HepG2 (cell line): Measurements from ENCODE around the gene GDPD1. TPM values are rescaled to one million over a fixed set of nuclear protein-coding genes. Genes with fewer than 3 reads are reported as not detected.

Experiments used
- ATAC-seq: fragments of 200-7000 bp; cut with Tn5 transposase; 3 replicates; pipeline ENCODE4 v1.9.1; 2020; ENCODE audit warnings: mild to moderate bottlenecking, moderate library complexity
- BruUV-seq: library from RNA; stranded (reverse); fragments of 400-500 nt; replicated peaks from 2 replicates; lab custom pipeline; 2021; lab: Mats Ljungman, UMichigan
- CTCF ChIA-PET: fragments of 300-600 bp; formaldehyde crosslinking; extraction: SDS; loops from one replicate; lab custom pipeline; 2021; ENCODE audit warnings: low total read pairs, inconsistent platforms, low intra/inter-chr PET ratio; lab: Yijun Ruan, JAX
- POLR2A ChIA-PET: fragments of 350-600 bp; sonication (Branson Sonifier 250); formaldehyde crosslinking; loops from one replicate; lab custom pipeline; 2020; ENCODE audit warnings: antibody characterized with exemption, inconsistent platforms; lab: Yijun Ruan, JAX
- DNase-seq: peaks from one replicate; pipeline ENCODE4 v3.0.0-alpha.2; 2015; ENCODE audit warnings: low spot score
- FAIRE-seq: peaks from 3 replicates; lab custom pipeline; 2011; peaks lifted over from hg19 to GRCh38; lab: Jason Lieb, UNC
- H2AFZ ChIP-seq: one replicate; pipeline ENCODE4 v1.6.1; 2011; ENCODE audit warnings: low read length, inconsistent platforms
- H3K27ac ChIP-seq: fragments of 300-600 bp; 3 replicates; pipeline ENCODE4 v1.8.0; 2011; ENCODE audit warnings: mixed run types, mild to moderate bottlenecking, mixed read lengths, low read length, inconsistent platforms; ENCODE audit not compliant: insufficient read depth; ENCODE audit errors: extremely low read length
- H3K27me3 ChIP-seq, 2 experiments: fragments of 200-600 bp in 1 of 2; 2 replicates in 1 of 2; 3 replicates in 1 of 2; pipeline versions ENCODE4 v1.6.0 to v1.8.0; 2011; ENCODE audit warnings: low read length in 2 of 2, mild to moderate bottlenecking in 2 of 2, moderate library complexity in 2 of 2, inconsistent platforms in 1 of 2; ENCODE audit not compliant: insufficient read depth in 2 of 2, control insufficient read depth in 1 of 2
- H3K36me3 ChIP-seq, 2 experiments: fragments of 200-600 bp in 1 of 2; replicated peaks in 1 of 2; 2 replicates in 1 of 2; 3 replicates in 1 of 2; pipeline versions ENCODE4 v1.5.1 to v1.8.0; 2011; ENCODE audit warnings: low read length in 2 of 2, inconsistent platforms in 1 of 2; ENCODE audit not compliant: insufficient read depth in 2 of 2, control insufficient read depth in 1 of 2
- H3K4me1 ChIP-seq: 2 replicates; pipeline ENCODE4 v1.5.1; 2012; ENCODE audit warnings: low read length, inconsistent platforms; ENCODE audit not compliant: insufficient read depth
- H3K4me2 ChIP-seq: 2 replicates; pipeline ENCODE4 v1.6.0; 2011; ENCODE audit warnings: low read depth, low read length, inconsistent platforms
- H3K4me3 ChIP-seq, 3 experiments: fragments of 200-600 bp in 1 of 3; sonication (generic), shearing (Covaris generic) in 1 of 3; replicated peaks in 1 of 3; 2 replicates each; pipeline ENCODE4 v1.5.1; 2011 to 2016; ENCODE audit warnings: low read length in 3 of 3, inconsistent platforms in 2 of 3, low read depth in 2 of 3, mild to moderate bottlenecking in 2 of 3, control low read depth in 1 of 3, mixed read lengths in 1 of 3; ENCODE audit not compliant: insufficient read depth in 1 of 3
- H3K79me2 ChIP-seq: one replicate; pipeline ENCODE4 v1.6.1; 2011; ENCODE audit warnings: low read length, inconsistent platforms; ENCODE audit not compliant: insufficient read depth
- H3K9ac ChIP-seq: 2 replicates; pipeline ENCODE4 v1.6.0; 2011; ENCODE audit warnings: mild to moderate bottlenecking, low read depth, low read length, inconsistent platforms; ENCODE audit not compliant: insufficient read depth
- H3K9me3 ChIP-seq: 2 replicates; pipeline ENCODE4 v1.5.1; 2012; ENCODE audit warnings: mild to moderate bottlenecking, low read length
- H4K20me1 ChIP-seq: 2 replicates; pipeline ENCODE4 v1.6.0; 2011; ENCODE audit warnings: inconsistent platforms, mild to moderate bottlenecking, low read length, moderate library complexity; ENCODE audit not compliant: insufficient read depth
- HNRNPLL ChIP-seq: fragments of 200-400 bp; formaldehyde crosslinking; IDR thresholded peaks from 2 replicates; pipeline ENCODE4 v1.6.1; 2017; ENCODE audit warnings: mild to moderate bottlenecking, low read depth, low read length; ENCODE audit not compliant: poor library complexity, severe bottlenecking
- SMAD1 ChIP-seq: sonication (generic); formaldehyde crosslinking; IDR thresholded peaks from 2 replicates; pipeline ENCODE4 v1.4.0; 2020; ENCODE audit warnings: missing genetic modification reagents, low read depth, mild to moderate bottlenecking, borderline replicate concordance
- TP53 ChIP-seq: sonication (generic); formaldehyde crosslinking; conservative IDR thresholded peaks from 2 replicates; pipeline ENCODE4 v1.4.0; 2020; ENCODE audit warnings: missing genetic modification reagents
- ZNF619 ChIP-seq: sonication (generic); formaldehyde crosslinking; IDR thresholded peaks from 2 replicates; pipeline ENCODE4 v1.4.0; 2020; ENCODE audit warnings: mild to moderate bottlenecking, missing genetic modification reagents
- WGBS: methylation state at CpG from one replicate; pipeline ENCODE4 v1.1.6; 2017; ENCODE audit warnings: low lambda C conversion rate; 5-methylcytosine and 5-hydroxymethylcytosine counted together
- in situ Hi-C: cut with HindIII; loops from 2 replicates; pipeline ENCODE4 v1.10.0; 2017; ENCODE audit warnings: low pct_unique_long_range_greater_than_20kb; ENCODE audit not compliant: extremely low pct_ligation_motif_present
- intact Hi-C: fragments of 100-400 bp; cut with micrococcal nuclease; formaldehyde crosslinking; loops from one replicate; pipeline ENCODE4 v1.10.0; 2022; ENCODE audit not compliant: unreplicated experiment
- polyA plus RNA-seq, 8 experiments: library from polyadenylated mRNA; depleted of rRNA in 3 of 8; stranded (reverse) in 7 of 8; unstranded in 1 of 8; fragments of >200 nt; fragmentation: Illumina TruSeq in 4 of 8; extraction: Trizol in 4 of 8; gene quantifications; 2 replicates each; pipeline versions ENCODE4 v1.2.1 to v1.2.3, GENCODE V29; 2011 to 2016; ENCODE audit warnings: low read depth in 4 of 8, missing spikeins in 1 of 8, mixed read lengths in 1 of 8; ENCODE audit not compliant: insufficient read depth in 1 of 8
- total RNA-seq, 5 experiments: library from RNA; depleted of rRNA; stranded (reverse); fragments of >200 nt; fragmentation: Illumina TruSeq; extraction: Trizol; gene quantifications; 2 replicates each; pipeline ENCODE4 v1.2.3, GENCODE V29; 2016; ENCODE audit warnings: low read depth in 1 of 5
- TF ChIP-seq, protein P1 (sequence below), 2 experiments: sonication (generic) in 1 of 2; formaldehyde crosslinking in 1 of 2; IDR thresholded peaks; 2 replicates each; pipeline versions ENCODE4 v1.4.0 to v1.6.1; 2016 to 2020; ENCODE audit warnings: borderline replicate concordance in 1 of 2, low read depth in 1 of 2, mild to moderate bottlenecking in 1 of 2, missing genetic modification reagents in 1 of 2
- TF ChIP-seq, protein P2 (sequence below), 2 experiments: fragments of 450-650 bp in 1 of 2; sonication (generic) in 1 of 2; formaldehyde crosslinking in 1 of 2; IDR thresholded peaks; 2 replicates each; pipeline versions ENCODE4 v1.6.1 to v1.8.0; 2016 to 2022; ENCODE audit warnings: antibody characterized with exemption in 1 of 2, mild to moderate bottlenecking in 1 of 2, missing genetic modification reagents in 1 of 2
- TF ChIP-seq, protein P3 (sequence below): sonication (generic); formaldehyde crosslinking; IDR thresholded peaks from 2 replicates; pipeline ENCODE4 v1.4.0; 2020; ENCODE audit warnings: missing genetic modification reagents

GDPD1 gene
- total and polyA plus RNA-seq, 2 of the 13 experiments (the other 11 are each of a cell fraction or from before 2014, with no cell fraction given), result 6.0 to 7.7 TPM

DNA sequence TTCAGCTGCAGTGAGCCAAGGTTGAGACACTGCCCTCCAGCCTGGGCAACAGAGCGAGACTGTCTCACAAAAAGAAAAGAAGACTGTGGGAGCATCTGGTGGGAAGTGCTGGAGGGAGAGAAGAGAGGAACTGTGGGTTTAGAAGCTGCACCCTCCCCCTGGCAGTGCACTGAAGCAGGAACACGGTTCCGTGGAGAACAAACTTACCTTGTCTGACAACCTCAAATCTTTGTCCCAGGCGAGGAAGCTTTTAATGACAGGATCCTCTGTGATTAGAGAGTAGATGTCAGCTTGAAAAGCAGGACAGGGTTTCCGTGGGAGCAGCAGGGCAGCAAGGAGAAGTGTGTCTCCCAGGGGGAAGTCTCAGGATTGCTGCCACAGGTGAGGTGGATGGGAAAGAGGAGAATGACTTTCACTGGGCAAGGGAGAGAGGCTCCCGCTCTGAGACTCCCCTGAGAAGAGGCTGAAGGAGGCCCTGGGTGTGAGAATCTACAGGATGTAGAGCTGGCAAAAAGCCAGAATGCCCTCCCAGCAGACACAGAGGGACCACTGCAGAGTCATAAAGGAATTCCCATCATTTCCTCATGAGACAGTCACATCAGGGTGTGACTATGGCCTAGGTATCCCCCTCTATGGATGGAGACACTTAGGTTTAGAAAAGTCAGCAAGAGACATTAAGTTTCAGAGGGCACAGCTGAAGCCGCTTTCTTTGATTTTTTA is 41.9 kb upstream of the GDPD1 start:
- POLR2A ChIA-PET, result no interaction called here
- Histone ChIP-seq H3K4me3 (no peak overlapping the region), H3K9me3 (no peaks in the 10 kb centered on the region), H3K27me3 (no peaks in the 10 kb centered on the region), H4K20me1 (no peaks in the 10 kb centered on the region), H3K79me2 (no peaks in the 10 kb centered on the region), H3K9ac (no peak overlapping the region), H3K4me1 (no peaks in the 10 kb centered on the region), H3K36me3 (peaks cover 14 to 52% of the 10 kb centered on the region in 2 experiments; a peak in 4 of 5 replicates), H2AFZ (no peak overlapping the region), H3K4me2 (no peak overlapping the region), H3K27ac (no peak overlapping the region)
- in situ Hi-C loops, result no loop called here
- DNase-seq (no peak), ATAC-seq (no peak), FAIRE-seq (no peak)
- intact Hi-C loops, result no loop called here
- no TSS peak for BruUV-seq
- 90% methylated on average over 7 of the region's 7 CpGs for WGBS
- CTCF ChIA-PET, result no interaction called here
- TF ChIP-seq HNRNPLL (no peak), ZNF619 (CRISPR knock-in tag) (no peak), SMAD1 (CRISPR knock-in tag) (no peak), TP53 (CRISPR knock-in tag) (no peak)
- TF ChIP-seq, protein P1, sequence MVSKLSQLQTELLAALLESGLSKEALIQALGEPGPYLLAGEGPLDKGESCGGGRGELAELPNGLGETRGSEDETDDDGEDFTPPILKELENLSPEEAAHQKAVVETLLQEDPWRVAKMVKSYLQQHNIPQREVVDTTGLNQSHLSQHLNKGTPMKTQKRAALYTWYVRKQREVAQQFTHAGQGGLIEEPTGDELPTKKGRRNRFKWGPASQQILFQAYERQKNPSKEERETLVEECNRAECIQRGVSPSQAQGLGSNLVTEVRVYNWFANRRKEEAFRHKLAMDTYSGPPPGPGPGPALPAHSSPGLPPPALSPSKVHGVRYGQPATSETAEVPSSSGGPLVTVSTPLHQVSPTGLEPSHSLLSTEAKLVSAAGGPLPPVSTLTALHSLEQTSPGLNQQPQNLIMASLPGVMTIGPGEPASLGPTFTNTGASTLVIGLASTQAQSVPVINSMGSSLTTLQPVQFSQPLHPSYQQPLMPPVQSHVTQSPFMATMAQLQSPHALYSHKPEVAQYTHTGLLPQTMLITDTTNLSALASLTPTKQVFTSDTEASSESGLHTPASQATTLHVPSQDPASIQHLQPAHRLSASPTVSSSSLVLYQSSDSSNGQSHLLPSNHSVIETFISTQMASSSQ (IDR thresholded peaks at IDR 0.05; ENCODE audit: low read depth), result no peak
- TF ChIP-seq, protein P1 (CRISPR knock-in tag; IDR thresholded peaks at IDR 0.05; ENCODE audit: borderline replicate concordance), result no peak
- TF ChIP-seq, protein P2, sequence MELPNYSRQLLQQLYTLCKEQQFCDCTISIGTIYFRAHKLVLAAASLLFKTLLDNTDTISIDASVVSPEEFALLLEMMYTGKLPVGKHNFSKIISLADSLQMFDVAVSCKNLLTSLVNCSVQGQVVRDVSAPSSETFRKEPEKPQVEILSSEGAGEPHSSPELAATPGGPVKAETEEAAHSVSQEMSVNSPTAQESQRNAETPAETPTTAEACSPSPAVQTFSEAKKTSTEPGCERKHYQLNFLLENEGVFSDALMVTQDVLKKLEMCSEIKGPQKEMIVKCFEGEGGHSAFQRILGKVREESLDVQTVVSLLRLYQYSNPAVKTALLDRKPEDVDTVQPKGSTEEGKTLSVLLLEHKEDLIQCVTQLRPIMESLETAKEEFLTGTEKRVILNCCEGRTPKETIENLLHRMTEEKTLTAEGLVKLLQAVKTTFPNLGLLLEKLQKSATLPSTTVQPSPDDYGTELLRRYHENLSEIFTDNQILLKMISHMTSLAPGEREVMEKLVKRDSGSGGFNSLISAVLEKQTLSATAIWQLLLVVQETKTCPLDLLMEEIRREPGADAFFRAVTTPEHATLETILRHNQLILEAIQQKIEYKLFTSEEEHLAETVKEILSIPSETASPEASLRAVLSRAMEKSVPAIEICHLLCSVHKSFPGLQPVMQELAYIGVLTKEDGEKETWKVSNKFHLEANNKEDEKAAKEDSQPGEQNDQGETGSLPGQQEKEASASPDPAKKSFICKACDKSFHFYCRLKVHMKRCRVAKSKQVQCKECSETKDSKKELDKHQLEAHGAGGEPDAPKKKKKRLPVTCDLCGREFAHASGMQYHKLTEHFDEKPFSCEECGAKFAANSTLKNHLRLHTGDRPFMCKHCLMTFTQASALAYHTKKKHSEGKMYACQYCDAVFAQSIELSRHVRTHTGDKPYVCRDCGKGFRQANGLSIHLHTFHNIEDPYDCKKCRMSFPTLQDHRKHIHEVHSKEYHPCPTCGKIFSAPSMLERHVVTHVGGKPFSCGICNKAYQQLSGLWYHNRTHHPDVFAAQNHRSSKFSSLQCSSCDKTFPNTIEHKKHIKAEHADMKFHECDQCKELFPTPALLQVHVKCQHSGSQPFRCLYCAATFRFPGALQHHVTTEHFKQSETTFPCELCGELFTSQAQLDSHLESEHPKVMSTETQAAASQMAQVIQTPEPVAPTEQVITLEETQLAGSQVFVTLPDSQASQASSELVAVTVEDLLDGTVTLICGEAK (IDR thresholded peaks at IDR 0.05), result no peak
- TF ChIP-seq, protein P2 (CRISPR knock-in tag; IDR thresholded peaks at IDR 0.05), result no peak
- TF ChIP-seq, protein P3, sequence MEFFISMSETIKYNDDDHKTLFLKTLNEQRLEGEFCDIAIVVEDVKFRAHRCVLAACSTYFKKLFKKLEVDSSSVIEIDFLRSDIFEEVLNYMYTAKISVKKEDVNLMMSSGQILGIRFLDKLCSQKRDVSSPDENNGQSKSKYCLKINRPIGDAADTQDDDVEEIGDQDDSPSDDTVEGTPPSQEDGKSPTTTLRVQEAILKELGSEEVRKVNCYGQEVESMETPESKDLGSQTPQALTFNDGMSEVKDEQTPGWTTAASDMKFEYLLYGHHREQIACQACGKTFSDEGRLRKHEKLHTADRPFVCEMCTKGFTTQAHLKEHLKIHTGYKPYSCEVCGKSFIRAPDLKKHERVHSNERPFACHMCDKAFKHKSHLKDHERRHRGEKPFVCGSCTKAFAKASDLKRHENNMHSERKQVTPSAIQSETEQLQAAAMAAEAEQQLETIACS (CRISPR knock-in tag), result no peak
